SIG-M5 (cell line): ENCODE data around the gene NRG3.

Experiments used
- DNase-seq: peaks from one replicate; lab custom pipeline; 2025; lab: John Stamatoyannopoulos, UW

NRG3 gene

GRCh38 chr10:81884856-81885255 is 9.9 kb downstream of the NRG3 start:
- DNase-seq, result no peak

DNA sequence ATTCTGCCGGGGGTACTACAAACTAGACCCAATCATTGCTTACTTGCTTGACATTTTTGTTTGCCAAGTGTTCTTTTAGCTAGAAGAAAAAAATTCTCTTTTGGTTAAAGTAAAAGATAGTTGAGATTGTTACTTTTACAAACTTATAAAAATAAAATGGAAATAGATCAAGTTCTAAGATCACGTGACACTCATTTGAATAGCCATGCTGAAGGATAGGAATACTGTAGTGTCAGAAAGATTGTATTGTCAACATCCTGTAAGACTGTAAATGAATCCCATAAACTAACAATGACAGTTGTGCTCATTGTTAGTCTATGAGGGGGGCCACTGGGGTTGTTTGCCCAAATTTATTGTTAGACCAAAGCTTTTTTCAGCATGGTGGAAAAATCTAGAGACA is 10.5 kb downstream of the NRG3 start:
- no peak for DNase-seq

DNA sequence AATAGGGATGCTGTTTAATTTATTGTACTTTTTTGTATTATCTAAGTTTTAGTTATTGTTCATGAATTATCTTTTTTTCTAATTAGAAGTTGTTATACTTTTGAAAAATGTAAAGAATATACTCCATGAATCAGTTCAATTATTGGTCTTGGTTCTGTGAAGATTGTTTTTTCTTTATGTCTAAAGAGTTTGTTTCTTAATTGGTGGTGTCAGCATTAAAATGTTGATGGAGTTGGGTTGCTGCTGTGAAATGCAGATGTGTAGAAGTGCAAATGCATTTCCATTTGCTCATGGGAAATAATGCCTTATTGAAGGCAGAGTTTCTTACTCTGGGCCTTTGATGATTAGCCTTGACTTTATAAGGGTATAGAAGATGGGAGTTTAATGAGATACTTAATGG is 11.9 kb downstream of the NRG3 start:
- DNase-seq, result no peak

DNA sequence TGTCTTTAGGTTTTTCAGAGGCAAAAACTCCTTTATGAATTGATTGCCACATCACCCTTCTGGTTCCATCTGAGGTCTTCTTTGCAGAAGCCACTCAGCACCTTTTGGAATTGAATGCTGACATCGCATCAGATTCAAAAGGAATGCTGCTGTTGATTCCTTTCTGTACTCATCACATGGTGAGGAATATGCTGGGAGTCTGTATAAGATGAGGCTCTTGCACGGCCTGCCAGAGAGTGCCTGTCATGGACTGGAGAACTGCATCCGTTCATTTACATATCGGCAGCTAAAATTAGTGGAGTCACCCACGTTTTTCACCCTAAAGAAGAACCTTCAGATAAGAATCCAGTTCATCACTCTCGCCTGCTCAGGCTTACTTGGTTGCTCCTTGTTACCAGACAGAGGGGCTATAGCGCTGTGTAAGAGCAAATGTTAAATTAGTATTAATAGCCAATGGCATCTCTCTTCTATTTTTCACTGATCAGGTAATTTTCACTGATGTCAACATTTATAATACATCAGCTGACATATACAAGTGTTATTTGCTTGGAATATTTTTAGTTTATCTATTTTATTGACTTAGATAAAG is 14.3 kb downstream of the NRG3 start:
- no peak for DNase-seq

DNA sequence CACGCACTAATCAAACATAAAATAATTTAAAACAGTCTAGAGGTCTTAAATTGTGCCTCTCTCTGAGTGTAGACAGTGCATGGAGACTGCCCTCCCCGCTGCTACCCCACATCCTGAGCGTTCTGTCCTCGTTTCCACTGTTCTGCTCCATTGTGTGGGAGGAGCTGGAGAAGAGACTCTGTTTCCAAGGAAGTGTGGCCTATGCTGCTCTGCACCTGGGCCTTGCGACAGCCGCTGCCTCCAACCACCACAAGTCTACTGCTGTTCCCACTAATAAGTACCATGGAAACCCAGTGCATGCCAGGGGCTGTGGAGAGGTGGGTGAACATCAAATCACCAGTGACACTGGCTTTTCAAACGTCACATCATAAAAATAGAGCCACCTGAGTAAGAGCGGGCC is 19.6 kb downstream of the NRG3 start:
- DNase-seq, result no peak

DNA sequence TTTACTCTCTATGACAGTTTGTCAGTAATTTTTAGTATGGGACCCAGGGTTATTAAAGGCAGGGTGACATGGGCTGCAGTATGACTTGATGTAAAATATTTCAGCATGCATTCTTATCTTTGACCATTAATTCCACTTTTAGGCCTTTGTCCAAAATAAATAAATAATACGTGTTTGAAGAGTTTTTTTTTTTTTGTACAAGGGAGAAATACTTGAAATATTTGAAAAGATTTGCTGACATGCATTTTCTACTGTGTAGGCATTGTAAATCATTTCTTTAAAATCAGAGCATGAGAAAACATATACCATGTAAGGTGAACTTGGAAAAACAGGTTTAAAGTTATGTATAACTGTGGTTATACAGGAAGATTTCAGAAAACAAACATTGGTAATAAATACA is 23.5 kb downstream of the NRG3 start:
- DNase-seq, result no peak

- no peak for DNase-seq
These were observed 26.0 kb downstream of the NRG3 start for GRCh38 chr10:81900989-81901388.

DNA sequence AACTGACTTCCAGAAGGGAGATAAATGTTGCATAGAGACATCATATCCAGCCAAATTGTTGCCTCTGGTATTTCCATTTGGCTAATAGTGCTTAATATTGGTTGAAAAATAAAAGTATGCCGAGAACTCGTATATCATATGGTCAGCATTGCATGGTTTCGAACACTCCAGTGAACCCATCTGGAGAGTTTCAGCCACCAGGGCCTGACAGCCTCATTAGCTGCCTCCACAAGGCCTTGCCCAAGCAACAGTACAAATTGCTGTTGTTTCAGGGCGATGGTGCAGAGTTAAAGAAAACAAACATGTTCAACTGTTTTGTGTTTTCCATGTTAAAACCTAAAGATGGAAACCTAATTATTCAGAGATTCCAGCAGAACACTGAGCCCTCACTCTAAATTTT is 28.5 kb downstream of the NRG3 start:
- no peak for DNase-seq

DNA sequence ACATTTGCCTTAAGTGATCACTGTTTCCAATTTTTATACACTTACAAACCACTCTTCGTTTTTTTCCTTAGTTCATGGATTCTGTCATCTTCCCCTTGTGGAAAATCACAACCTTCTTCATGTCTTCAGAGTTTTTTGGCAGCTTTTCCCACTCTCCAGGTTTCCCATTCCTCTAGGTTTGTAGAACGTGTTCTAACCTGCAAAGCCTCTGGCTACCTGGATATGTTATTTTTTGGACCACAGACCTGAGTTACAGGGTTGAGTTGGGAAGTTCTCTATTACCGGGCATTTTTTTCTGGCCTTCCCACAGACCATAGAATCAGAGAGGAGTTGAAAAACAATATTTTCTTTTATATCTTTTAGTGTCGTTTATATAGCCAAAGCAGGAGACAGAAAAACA is 30.2 kb downstream of the NRG3 start:
- no peak for DNase-seq

GRCh38 chr10:81909453-81909852 is 34.5 kb downstream of the NRG3 start:
- no peak for DNase-seq

DNA sequence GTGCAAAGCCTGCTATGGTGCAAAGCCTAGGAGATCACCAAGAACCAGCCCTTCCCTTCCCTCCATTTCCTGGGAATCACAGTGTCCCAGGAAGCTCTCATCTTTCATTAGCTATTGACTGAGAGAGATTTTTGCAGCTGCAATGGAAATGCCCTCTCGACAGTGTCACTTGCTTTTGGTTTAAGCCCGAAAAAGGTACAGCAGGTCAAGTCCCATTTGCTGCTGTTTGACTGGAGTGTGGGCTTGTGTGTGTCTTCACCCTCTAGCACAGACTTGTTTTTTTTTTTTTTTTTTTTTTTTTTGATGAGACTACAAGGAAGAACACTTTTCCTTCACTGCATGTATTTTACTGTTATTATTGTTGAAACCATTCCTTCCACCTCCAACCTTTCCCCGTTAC is 36.3 kb downstream of the NRG3 start:
- DNase-seq, result no peak

DNA sequence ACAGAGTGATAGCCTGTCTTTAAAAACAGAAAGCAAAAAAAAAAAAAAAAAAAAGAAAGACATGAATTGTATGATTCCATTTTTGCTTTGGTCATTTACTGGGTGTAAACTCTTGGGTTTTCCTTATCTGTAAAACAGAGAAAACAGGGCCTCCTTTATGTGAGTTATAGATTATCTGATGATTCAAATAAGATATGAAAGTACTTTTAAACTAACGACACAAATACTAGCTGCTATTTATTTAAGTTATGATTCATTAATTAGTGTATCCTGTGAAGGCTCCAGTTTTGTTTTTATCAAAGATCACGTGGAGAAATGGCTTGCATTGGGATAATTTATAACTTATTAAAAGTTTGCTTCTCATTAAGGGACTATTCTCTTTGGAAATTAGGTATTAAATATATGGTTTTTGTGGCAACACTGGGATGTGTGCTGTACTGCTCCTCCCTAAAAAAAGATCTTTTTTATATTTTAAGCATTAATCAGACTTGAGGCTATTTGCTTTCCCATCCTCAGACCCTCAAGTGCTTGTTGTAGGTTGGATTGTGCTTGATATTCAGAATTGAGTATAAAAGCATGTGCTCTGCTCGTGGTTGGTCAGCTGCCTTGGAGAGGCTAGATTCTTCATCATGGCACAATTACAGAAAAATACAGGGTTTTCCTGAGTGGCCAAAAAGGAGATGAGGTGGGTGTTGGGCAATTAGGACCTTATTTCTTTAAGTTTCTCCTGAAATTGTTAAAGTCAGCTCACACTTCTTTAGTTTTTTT is 39.9 kb downstream of the NRG3 start:
- no peak for DNase-seq

DNA sequence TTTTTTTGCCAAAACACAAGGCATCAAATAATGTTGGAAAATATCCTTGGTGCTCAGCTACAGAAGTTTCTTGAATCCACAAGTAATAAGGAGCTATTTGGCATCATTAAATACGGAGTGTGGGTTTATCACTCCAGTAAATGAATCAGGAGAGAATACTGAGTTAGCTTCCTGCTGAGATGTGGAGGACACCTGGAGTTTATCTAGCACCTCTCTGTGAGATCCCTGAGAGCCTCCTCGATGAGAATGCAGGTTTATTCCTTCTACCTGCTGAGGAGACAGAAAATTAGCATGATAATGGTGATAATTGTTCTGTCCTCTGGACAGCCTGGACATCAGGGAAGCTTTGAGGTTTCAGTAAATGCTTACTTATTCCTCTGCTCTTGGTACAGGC is 40.5 kb downstream of the NRG3 start:
- no peak for DNase-seq

DNA sequence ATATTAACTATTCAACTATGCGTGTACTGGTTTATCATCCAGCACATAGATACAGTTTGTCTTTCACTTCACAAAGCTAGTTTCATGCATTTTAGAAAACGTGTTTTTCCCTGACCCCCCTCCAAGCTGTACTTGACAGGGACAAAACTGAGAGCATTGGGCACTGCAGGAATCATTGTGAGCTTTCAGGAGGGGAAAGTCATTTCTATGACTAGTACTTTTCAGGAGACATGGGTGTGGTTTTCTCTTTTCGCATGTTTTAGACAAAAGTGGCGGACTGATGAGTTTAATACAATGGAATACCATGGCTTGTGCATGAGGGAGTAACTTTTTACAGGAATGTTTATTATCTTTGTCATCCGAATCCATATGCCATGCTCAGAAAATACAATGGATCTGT is 42.7 kb downstream of the NRG3 start:
- DNase-seq, result no peak

GRCh38 chr10:81918766-81919165 is 43.8 kb downstream of the NRG3 start:
- no peak for DNase-seq

- DNase-seq, result no peak
These were observed 45.3 kb downstream of the NRG3 start for GRCh38 chr10:81920213-81920829.

DNA sequence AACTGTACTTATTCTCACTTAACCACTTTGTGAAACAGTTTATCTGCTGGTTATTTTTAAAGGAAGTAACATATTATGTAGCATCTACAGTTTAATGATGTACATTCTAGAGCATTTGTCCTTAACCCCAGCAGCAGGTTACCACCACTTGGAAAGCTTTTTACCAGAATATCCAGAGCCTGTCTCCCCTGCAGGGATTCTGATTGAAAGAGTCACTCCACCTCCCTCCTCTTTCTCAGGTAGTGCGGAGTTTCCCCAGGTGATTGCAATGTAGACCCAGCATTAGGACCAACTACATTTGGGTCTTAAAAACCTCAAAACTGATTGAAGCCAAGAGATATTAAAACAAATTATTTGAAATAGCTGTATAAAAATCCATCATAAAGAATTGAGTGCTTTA is 53.1 kb downstream of the NRG3 start:
- no peak for DNase-seq

- no peak for DNase-seq
These were observed 68.6 kb downstream of the NRG3 start for GRCh38 chr10:81943583-81943982.

DNA sequence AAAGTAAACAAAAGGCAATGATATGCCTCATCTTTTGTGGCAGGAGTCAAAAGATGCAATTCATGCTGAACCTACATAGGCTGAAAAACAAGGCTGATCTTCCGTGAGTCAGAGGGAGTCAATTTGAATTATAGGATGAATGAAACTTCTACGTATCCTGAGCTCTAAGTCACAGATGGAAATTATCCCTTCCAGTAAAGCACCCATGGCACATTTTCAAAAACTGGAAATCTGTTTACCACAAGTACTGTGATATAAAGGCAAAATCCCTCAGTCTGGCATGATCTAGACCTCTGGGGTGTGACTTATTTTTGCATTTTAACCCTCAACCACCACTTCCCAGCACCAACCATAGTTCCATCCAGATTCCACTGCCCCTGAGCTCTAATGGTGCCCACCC is 69.6 kb downstream of the NRG3 start:
- DNase-seq, result no peak

- DNase-seq, result no peak
These were observed 74.3 kb downstream of the NRG3 start for GRCh38 chr10:81949283-81949682.

GRCh38 chr10:81950358-81950757 is 75.4 kb downstream of the NRG3 start:
- no peak for DNase-seq

GRCh38 chr10:81953420-81953819 is 78.4 kb downstream of the NRG3 start:
- no peak for DNase-seq

DNA sequence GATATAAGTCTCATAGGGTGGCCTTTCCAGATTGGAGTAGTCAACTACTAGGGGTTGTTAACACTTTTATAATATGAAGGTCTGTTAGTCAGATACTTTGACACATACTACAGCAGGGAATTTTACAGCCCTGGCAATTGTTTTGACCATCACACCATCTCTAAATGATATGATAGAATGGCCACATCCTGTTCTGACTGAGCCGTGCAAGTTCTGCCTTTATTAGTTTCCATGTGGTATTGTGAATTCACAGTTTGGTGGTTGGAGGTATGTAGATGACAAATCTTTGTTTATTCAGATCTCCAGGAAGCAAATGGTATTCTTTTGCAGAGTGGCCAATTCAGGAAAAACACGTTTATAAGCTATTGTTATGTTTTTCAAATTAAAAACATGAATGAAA is 83.0 kb downstream of the NRG3 start:
- no peak for DNase-seq

- no peak for DNase-seq
These were observed 84.0 kb downstream of the NRG3 start for GRCh38 chr10:81959016-81959415.
